Activated T-helper 17 cell treated with anti-CD3 and anti-CD28 coated beads, Interleukin-2, amount 50 U/mL, for 72 hours (primary cell): ENCODE results near the gene MTHFD2. TPM values are rescaled to one million over a fixed set of nuclear protein-coding genes. Genes with fewer than 3 reads are reported as not detected.
"Not testable (repeated sequence)": the region's sequence is repeated elsewhere in the genome, so short reads cannot be mapped to it uniquely, and the experiment has no call there.

Experiments
- ATAC-seq: fragments of 150-1000 bp; cut with Tn5 transposase; replicated peaks from 2 replicates; pipeline ENCODE4 v1.10.0; 2021; ENCODE audit warnings: mild to moderate bottlenecking, moderate library complexity
- H3K27ac Mint-ChIP-seq: one replicate; pipeline ENCODE4 v1.8.0; 2022; ENCODE audit warnings: mixed read lengths
- H3K27me3 Mint-ChIP-seq: one replicate; pipeline ENCODE4 v1.8.0; 2022; ENCODE audit warnings: mixed read lengths
- H3K36me3 Mint-ChIP-seq: one replicate; pipeline ENCODE4 v1.8.0; 2022; ENCODE audit warnings: low read depth, mild to moderate bottlenecking, mixed read lengths
- H3K4me1 Mint-ChIP-seq: one replicate; pipeline ENCODE4 v1.8.0; 2022; ENCODE audit warnings: mixed read lengths
- H3K4me3 Mint-ChIP-seq: one replicate; pipeline ENCODE4 v1.8.0; 2022; ENCODE audit warnings: mild to moderate bottlenecking, mixed read lengths
- H3K9me3 Mint-ChIP-seq: one replicate; pipeline ENCODE4 v1.8.0; 2022; ENCODE audit warnings: mixed read lengths
- total RNA-seq, 2 donors: library from RNA; stranded (reverse); gene quantifications; one replicate each; pipeline ENCODE4 v1.2.3, GENCODE V29; 2022

Gene MTHFD2
- total RNA-seq, 2 donors from 2014 or later, result 281 to 284 TPM

GRCh38 chr2:74186038-74186437 is 12.4 kb upstream of the MTHFD2 start:
- peak; percentile 95 for ATAC-seq
- Mint-ChIP-seq H3K27me3 (peaks cover 1% of the 10 kb centered on the region), H3K4me3 (peak overlapping the region; percentile 71), H3K9me3 (no peaks in the 10 kb centered on the region), H3K4me1 (peaks cover 8% of the 10 kb centered on the region), H3K36me3 (no peaks in the 10 kb centered on the region), H3K27ac (peak overlapping the region; percentile 86)

GRCh38 chr2:74186706-74187105 is 11.7 kb upstream of the MTHFD2 start:
- not testable (repeated sequence) for H3K4me1 Mint-ChIP-seq, H3K27ac Mint-ChIP-seq
- peak overlapping the region; percentile 71 for H3K4me3 Mint-ChIP-seq

GRCh38 chr2:74188018-74188601 is 10.3 kb upstream of the MTHFD2 start:
- ATAC-seq, result no peak
- no peaks in the 10 kb centered on the region for H3K9me3 Mint-ChIP-seq

More at GRCh38 chr2:74186706-74187105, 11.7 kb upstream of the MTHFD2 start:
- not testable (repeated sequence) for H3K27me3 Mint-ChIP-seq, H3K36me3 Mint-ChIP-seq, ATAC-seq, H3K9me3 Mint-ChIP-seq

GRCh38 chr2:74188696-74189095 is 9.7 kb upstream of the MTHFD2 start:
- H3K36me3 Mint-ChIP-seq, result no peaks in the 10 kb centered on the region
- H3K4me3 Mint-ChIP-seq, result no peak overlapping the region
- ATAC-seq, result no peak
- peaks cover 3% of the 10 kb centered on the region for H3K27me3 Mint-ChIP-seq
- H3K4me1 Mint-ChIP-seq, result peaks cover 8% of the 10 kb centered on the region
- H3K27ac Mint-ChIP-seq, result no peak overlapping the region
- no peaks in the 10 kb centered on the region for H3K9me3 Mint-ChIP-seq

More at GRCh38 chr2:74188018-74188601, 10.3 kb upstream of the MTHFD2 start:
- Mint-ChIP-seq H3K4me3 (no peak overlapping the region), H3K27me3 (peaks cover 3% of the 10 kb centered on the region), H3K4me1 (peaks cover 8% of the 10 kb centered on the region), H3K36me3 (no peaks in the 10 kb centered on the region), H3K27ac (no peak overlapping the region)

GRCh38 chr2:74191596-74192380 is 6.6 kb upstream of the MTHFD2 start:
- no peak overlapping the region for H3K27ac Mint-ChIP-seq
- no peaks in the 10 kb centered on the region for H3K36me3 Mint-ChIP-seq
- no peak for ATAC-seq
- no peak overlapping the region for H3K4me3 Mint-ChIP-seq
- peaks cover 3% of the 10 kb centered on the region for H3K27me3 Mint-ChIP-seq
- no peaks in the 10 kb centered on the region for H3K4me1 Mint-ChIP-seq
- H3K9me3 Mint-ChIP-seq, result no peaks in the 10 kb centered on the region

GRCh38 chr2:74194799-74195198 is 3.6 kb upstream of the MTHFD2 start:
- Mint-ChIP-seq H3K9me3 (no peaks in the 10 kb centered on the region), H3K4me3 (no peak overlapping the region), H3K4me1 (peaks cover 8% of the 10 kb centered on the region), H3K27me3 (peaks cover 3% of the 10 kb centered on the region), H3K27ac (no peak overlapping the region), H3K36me3 (peaks cover 16% of the 10 kb centered on the region)
- no peak for ATAC-seq

GRCh38 chr2:74197049-74197448 is 1.4 kb upstream of the MTHFD2 start:
- Mint-ChIP-seq H3K27ac (no peak overlapping the region), H3K4me1 (peaks cover 16% of the 10 kb centered on the region), H3K36me3 (peaks cover 39% of the 10 kb centered on the region), H3K27me3 (no peaks in the 10 kb centered on the region), H3K9me3 (no peaks in the 10 kb centered on the region), H3K4me3 (peak overlapping the region; percentile 92)
- no peak for ATAC-seq

- H3K4me1 Mint-ChIP-seq, result peaks cover 16% of the 10 kb centered on the region
Observed at GRCh38 chr2:74198023-74198460, 373 bp upstream of the MTHFD2 start.

GRCh38 chr2:74199275-74199701 is 873 bp downstream of the MTHFD2 start:
- Mint-ChIP-seq H3K27me3 (no peaks in the 10 kb centered on the region), H3K9me3 (no peaks in the 10 kb centered on the region), H3K4me3 (peak overlapping the region; percentile 92), H3K27ac (peak overlapping the region; percentile 97), H3K4me1 (peaks cover 24% of the 10 kb centered on the region), H3K36me3 (peaks cover 61% of the 10 kb centered on the region)
- no peak for ATAC-seq

More at GRCh38 chr2:74198023-74198460, 373 bp upstream of the MTHFD2 start:
- no peaks in the 10 kb centered on the region for H3K9me3 Mint-ChIP-seq
- no peaks in the 10 kb centered on the region for H3K27me3 Mint-ChIP-seq
- peak overlapping the region; percentile 92 for H3K4me3 Mint-ChIP-seq
- no peak for ATAC-seq
- peaks cover 49% of the 10 kb centered on the region for H3K36me3 Mint-ChIP-seq
- H3K27ac Mint-ChIP-seq, result peak overlapping the region; percentile 97

GRCh38 chr2:74199871-74200305 is 1.5 kb downstream of the MTHFD2 start:
- H3K9me3 Mint-ChIP-seq, result no peaks in the 10 kb centered on the region
- H3K27me3 Mint-ChIP-seq, result no peaks in the 10 kb centered on the region
- H3K4me3 Mint-ChIP-seq, result peak overlapping the region; percentile 92
- H3K4me1 Mint-ChIP-seq, result peaks cover 30% of the 10 kb centered on the region
- peak overlapping the region; percentile 97 for H3K27ac Mint-ChIP-seq
- H3K36me3 Mint-ChIP-seq, result peaks cover 67% of the 10 kb centered on the region
- peak; percentile 11 for ATAC-seq

- ATAC-seq, result no peak
- Mint-ChIP-seq H3K27ac (peak overlapping the region; percentile 97), H3K4me1 (peaks cover 38% of the 10 kb centered on the region), H3K4me3 (peak overlapping the region; percentile 92), H3K9me3 (no peaks in the 10 kb centered on the region), H3K36me3 (peaks cover 80% of the 10 kb centered on the region), H3K27me3 (no peaks in the 10 kb centered on the region)
Observed at GRCh38 chr2:74201196-74201595, 2.8 kb downstream of the MTHFD2 start.

GRCh38 chr2:74201596-74201995 is 3.2 kb downstream of the MTHFD2 start:
- peaks cover 38% of the 10 kb centered on the region for H3K4me1 Mint-ChIP-seq
- peak overlapping the region; percentile 97 for H3K27ac Mint-ChIP-seq
- no peaks in the 10 kb centered on the region for H3K27me3 Mint-ChIP-seq
- peak overlapping the region; percentile 92 for H3K4me3 Mint-ChIP-seq
- no peaks in the 10 kb centered on the region for H3K9me3 Mint-ChIP-seq
- ATAC-seq, result no peak
- H3K36me3 Mint-ChIP-seq, result peaks cover 84% of the 10 kb centered on the region

- Mint-ChIP-seq H3K4me1 (peaks cover 37% of the 10 kb centered on the region), H3K9me3 (no peaks in the 10 kb centered on the region), H3K27ac (peak overlapping the region; percentile 85), H3K36me3 (peaks cover 100% of the 10 kb centered on the region), H3K4me3 (peak overlapping the region; percentile 92), H3K27me3 (no peaks in the 10 kb centered on the region)
- ATAC-seq, result no peak
Observed at GRCh38 chr2:74204436-74204835, 6.0 kb downstream of the MTHFD2 start.

GRCh38 chr2:74205113-74205512 is 6.7 kb downstream of the MTHFD2 start:
- Mint-ChIP-seq H3K27ac (peak overlapping the region; percentile 85), H3K4me3 (peak overlapping the region; percentile 92), H3K4me1 (peaks cover 37% of the 10 kb centered on the region)

GRCh38 chr2:74205596-74205995 is 7.2 kb downstream of the MTHFD2 start:
- Mint-ChIP-seq H3K27me3 (no peaks in the 10 kb centered on the region), H3K9me3 (no peaks in the 10 kb centered on the region), H3K4me1 (peaks cover 37% of the 10 kb centered on the region), H3K27ac (peak overlapping the region; percentile 85), H3K36me3 (peaks cover 100% of the 10 kb centered on the region), H3K4me3 (peak overlapping the region; percentile 92)
- peak; percentile 62 for ATAC-seq

More at GRCh38 chr2:74205113-74205512, 6.7 kb downstream of the MTHFD2 start:
- H3K27me3 Mint-ChIP-seq, result no peaks in the 10 kb centered on the region
- no peaks in the 10 kb centered on the region for H3K9me3 Mint-ChIP-seq
- ATAC-seq, result no peak
- peaks cover 100% of the 10 kb centered on the region for H3K36me3 Mint-ChIP-seq
